ENCODE results near the gene RSPRY1.

GRCh38 chr16:57172721-57173290, 13.3 kb upstream of the RSPRY1 start:
- TF ChIP-seq, protein P1, sequence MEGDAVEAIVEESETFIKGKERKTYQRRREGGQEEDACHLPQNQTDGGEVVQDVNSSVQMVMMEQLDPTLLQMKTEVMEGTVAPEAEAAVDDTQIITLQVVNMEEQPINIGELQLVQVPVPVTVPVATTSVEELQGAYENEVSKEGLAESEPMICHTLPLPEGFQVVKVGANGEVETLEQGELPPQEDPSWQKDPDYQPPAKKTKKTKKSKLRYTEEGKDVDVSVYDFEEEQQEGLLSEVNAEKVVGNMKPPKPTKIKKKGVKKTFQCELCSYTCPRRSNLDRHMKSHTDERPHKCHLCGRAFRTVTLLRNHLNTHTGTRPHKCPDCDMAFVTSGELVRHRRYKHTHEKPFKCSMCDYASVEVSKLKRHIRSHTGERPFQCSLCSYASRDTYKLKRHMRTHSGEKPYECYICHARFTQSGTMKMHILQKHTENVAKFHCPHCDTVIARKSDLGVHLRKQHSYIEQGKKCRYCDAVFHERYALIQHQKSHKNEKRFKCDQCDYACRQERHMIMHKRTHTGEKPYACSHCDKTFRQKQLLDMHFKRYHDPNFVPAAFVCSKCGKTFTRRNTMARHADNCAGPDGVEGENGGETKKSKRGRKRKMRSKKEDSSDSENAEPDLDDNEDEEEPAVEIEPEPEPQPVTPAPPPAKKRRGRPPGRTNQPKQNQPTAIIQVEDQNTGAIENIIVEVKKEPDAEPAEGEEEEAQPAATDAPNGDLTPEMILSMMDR (IDR thresholded peaks at IDR 0.05; ENCODE audit: insufficient read depth, low read length): no peak
- TF ChIP-seq GABPA (IDR thresholded peaks at IDR 0.05; ENCODE audit: low read depth) (no peak), POLR2AphosphoS5 (IDR thresholded peaks at IDR 0.05; ENCODE audit: low read depth) (no peak), REST (IDR thresholded peaks at IDR 0.05; ENCODE audit: insufficient replicate concordance, low read depth) (no peak), SPI1 (IDR thresholded peaks at IDR 0.05; ENCODE audit: borderline replicate concordance, low read depth) (no peak)

Data from HL-60 (cell line).